Measurements from ENCODE around the gene PCAT6. TPM values are rescaled to one million over a fixed set of nuclear protein-coding genes. Genes with fewer than 3 reads are reported as not detected.

PCAT6 gene
- total RNA-seq, 1 experiment from 2014 or later, result 2.2 TPM

DNA sequence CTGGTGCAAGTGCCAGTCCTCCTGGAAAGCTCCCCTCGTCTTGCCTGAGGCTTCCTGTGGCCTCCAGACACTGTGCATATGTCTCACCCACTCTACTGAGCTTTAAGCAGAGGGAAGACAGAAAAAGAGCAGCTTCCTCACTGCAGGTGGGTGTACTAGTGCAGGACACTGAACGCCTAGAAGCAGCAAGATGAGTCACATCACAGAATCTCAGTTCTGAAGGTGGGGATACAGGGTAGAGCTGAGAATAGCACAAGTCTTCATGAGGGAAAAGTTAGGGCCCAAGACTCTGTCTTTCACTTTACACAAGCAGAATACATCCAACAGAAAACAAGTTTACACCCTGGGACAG, 37.4 kb downstream of the PCAT6 start:
- Histone ChIP-seq H3K27me3 (ENCODE audit: control insufficient read depth, insufficient read depth, low read length) (no peaks in the 10 kb centered on the region), H3K9me3 (ENCODE audit: control insufficient read depth, insufficient read depth, low read depth, low read length) (no peaks in the 10 kb centered on the region), H3K4me3 (ENCODE audit: low read depth in 2 of 2, low read length in 2 of 2) (no peak overlapping the region), H3K27ac (ENCODE audit: low read length) (no peak overlapping the region), H3K4me1 (ENCODE audit: control insufficient read depth, insufficient read depth, low read length) (no peaks in the 10 kb centered on the region), H3K36me3 (ENCODE audit: control insufficient read depth, insufficient read depth, low read length) (no peaks in the 10 kb centered on the region)
- ChIA-PET CTCF (no interaction called here), POLR2A (no interaction called here)
- intact Hi-C loops (cut with micrococcal nuclease; ENCODE audit: unreplicated experiment) (no loop called here), in situ Hi-C loops (cut with HindIII; ENCODE audit: low pct_unique_long_range_greater_than_20kb, low sequenced_read_pairs) (no loop called here)
- ATAC-seq, result no peak
- TF ChIP-seq, protein P1, sequence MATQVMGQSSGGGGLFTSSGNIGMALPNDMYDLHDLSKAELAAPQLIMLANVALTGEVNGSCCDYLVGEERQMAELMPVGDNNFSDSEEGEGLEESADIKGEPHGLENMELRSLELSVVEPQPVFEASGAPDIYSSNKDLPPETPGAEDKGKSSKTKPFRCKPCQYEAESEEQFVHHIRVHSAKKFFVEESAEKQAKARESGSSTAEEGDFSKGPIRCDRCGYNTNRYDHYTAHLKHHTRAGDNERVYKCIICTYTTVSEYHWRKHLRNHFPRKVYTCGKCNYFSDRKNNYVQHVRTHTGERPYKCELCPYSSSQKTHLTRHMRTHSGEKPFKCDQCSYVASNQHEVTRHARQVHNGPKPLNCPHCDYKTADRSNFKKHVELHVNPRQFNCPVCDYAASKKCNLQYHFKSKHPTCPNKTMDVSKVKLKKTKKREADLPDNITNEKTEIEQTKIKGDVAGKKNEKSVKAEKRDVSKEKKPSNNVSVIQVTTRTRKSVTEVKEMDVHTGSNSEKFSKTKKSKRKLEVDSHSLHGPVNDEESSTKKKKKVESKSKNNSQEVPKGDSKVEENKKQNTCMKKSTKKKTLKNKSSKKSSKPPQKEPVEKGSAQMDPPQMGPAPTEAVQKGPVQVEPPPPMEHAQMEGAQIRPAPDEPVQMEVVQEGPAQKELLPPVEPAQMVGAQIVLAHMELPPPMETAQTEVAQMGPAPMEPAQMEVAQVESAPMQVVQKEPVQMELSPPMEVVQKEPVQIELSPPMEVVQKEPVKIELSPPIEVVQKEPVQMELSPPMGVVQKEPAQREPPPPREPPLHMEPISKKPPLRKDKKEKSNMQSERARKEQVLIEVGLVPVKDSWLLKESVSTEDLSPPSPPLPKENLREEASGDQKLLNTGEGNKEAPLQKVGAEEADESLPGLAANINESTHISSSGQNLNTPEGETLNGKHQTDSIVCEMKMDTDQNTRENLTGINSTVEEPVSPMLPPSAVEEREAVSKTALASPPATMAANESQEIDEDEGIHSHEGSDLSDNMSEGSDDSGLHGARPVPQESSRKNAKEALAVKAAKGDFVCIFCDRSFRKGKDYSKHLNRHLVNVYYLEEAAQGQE (IDR thresholded peaks at IDR 0.05; ENCODE audit: insufficient read depth in 1 of 2, low read depth in 2 of 2, low read length in 1 of 2), result no peak
- TF ChIP-seq, protein P2, sequence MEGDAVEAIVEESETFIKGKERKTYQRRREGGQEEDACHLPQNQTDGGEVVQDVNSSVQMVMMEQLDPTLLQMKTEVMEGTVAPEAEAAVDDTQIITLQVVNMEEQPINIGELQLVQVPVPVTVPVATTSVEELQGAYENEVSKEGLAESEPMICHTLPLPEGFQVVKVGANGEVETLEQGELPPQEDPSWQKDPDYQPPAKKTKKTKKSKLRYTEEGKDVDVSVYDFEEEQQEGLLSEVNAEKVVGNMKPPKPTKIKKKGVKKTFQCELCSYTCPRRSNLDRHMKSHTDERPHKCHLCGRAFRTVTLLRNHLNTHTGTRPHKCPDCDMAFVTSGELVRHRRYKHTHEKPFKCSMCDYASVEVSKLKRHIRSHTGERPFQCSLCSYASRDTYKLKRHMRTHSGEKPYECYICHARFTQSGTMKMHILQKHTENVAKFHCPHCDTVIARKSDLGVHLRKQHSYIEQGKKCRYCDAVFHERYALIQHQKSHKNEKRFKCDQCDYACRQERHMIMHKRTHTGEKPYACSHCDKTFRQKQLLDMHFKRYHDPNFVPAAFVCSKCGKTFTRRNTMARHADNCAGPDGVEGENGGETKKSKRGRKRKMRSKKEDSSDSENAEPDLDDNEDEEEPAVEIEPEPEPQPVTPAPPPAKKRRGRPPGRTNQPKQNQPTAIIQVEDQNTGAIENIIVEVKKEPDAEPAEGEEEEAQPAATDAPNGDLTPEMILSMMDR (IDR thresholded peaks at IDR 0.05), result no peak
- no peak for TF ChIP-seq TCF7L2 (IDR thresholded peaks at IDR 0.05; ENCODE audit: low read depth, low read length)
- no peak for TF ChIP-seq SIN3A (IDR thresholded peaks at IDR 0.05; ENCODE audit: borderline replicate concordance, insufficient read depth, low read depth, low read length)
- no peak for TF ChIP-seq POLR2AphosphoS5 (IDR thresholded peaks at IDR 0.05; ENCODE audit: low read depth, low read length)
- DNase-seq (ENCODE audit: low read depth, low spot score), result no peak
- BruUV-seq (replicated peaks), result no TSS peak

DNA sequence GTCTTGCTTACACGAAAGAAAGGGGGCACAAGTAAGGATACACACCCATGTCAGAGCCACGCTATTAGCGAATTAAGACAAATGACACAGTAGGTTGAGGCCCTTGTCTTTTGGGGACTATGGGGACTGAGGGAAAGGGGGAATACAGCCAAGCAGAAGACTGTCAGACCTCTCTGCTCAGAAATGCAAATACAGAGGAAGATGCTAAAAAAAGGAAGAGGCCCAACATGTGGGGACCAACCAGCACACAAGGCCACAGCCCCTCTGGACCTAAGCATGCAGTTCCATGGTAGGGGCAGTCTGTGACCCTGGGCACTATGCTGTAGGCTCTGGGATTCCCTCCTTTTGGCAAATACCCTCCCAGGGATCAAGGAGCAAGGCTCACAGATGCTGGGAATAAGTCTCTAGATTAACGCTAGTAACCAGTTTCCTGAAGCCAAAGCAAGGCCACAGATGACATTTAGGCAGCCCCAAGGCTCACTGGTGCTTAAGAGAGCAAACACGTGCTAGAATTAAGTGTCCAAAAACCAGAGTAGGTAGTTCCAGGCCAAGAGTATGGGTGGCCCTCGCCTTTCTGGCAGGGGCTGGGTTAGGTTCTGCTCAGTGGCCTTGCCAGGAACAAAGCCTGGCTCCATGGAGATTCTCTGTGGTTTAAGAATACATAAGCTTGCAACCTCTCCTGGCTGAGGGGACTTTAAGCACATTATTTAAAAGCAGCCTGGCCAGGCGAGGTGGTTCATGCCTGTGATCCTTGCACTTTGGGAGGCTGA, 40.0 kb downstream of the PCAT6 start:
- ATAC-seq, result no peak
- no peak for TF ChIP-seq SIN3A (IDR thresholded peaks at IDR 0.05; ENCODE audit: borderline replicate concordance, insufficient read depth, low read depth, low read length)
- TF ChIP-seq, protein P2 (IDR thresholded peaks at IDR 0.05), result no peak
- TF ChIP-seq TCF7L2 (IDR thresholded peaks at IDR 0.05; ENCODE audit: low read depth, low read length), result no peak
- TF ChIP-seq, protein P1 (IDR thresholded peaks at IDR 0.05; ENCODE audit: insufficient read depth in 1 of 2, low read depth in 2 of 2, low read length in 1 of 2), result no peak
- TF ChIP-seq POLR2AphosphoS5 (IDR thresholded peaks at IDR 0.05; ENCODE audit: low read depth, low read length), result no peak
- no peaks in the 10 kb centered on the region for H3K9me3 ChIP-seq (ENCODE audit: control insufficient read depth, insufficient read depth, low read depth, low read length)
- H3K27me3 ChIP-seq (ENCODE audit: control insufficient read depth, insufficient read depth, low read length), result no peaks in the 10 kb centered on the region
- no peak overlapping the region for H3K27ac ChIP-seq (ENCODE audit: low read length)
- CTCF ChIA-PET, result no interaction called here
- no peak overlapping the region for H3K4me3 ChIP-seq (ENCODE audit: low read depth in 2 of 2, low read length in 2 of 2)
- DNase-seq (ENCODE audit: low read depth, low spot score), result no peak
- in situ Hi-C loops (cut with HindIII; ENCODE audit: low pct_unique_long_range_greater_than_20kb, low sequenced_read_pairs), result no loop called here
- intact Hi-C loops (cut with micrococcal nuclease; ENCODE audit: unreplicated experiment), result loop anchor here (10.0 kb wide), 1 partner anchor 96 kb away; no protein-coding TSS in a partner anchor
- no peaks in the 10 kb centered on the region for H3K36me3 ChIP-seq (ENCODE audit: control insufficient read depth, insufficient read depth, low read length)
- no peaks in the 10 kb centered on the region for H3K4me1 ChIP-seq (ENCODE audit: control insufficient read depth, insufficient read depth, low read length)
- no TSS peak for BruUV-seq (replicated peaks)
- POLR2A ChIA-PET, result no interaction called here

All from Panc1 (cell line).